SKM-1 treated with dmso at 0.1 percent for 144 hours (cell line): ENCODE measurements around the gene POC1A.
A peak's percentile ranks its signal among the peaks of the same experiment; 100 is the strongest.
"Not testable (repeated sequence)": the region's sequence is repeated elsewhere in the genome, so short reads cannot be mapped to it uniquely, and the experiment has no call there.

ENCODE experiments used
- DNase-seq: peaks from one replicate; lab custom pipeline; 2025; ENCODE audit not compliant: unreplicated experiment; lab: John Stamatoyannopoulos, UW

Gene POC1A

GRCh38 chr3:52053307-52054304 lies 100.6 kb downstream of the POC1A start:
- DNase-seq = no peak

GRCh38 chr3:52052831-52053306 lies 101.4 kb downstream of the POC1A start:
- DNase-seq = peak; percentile 78

- no peak for DNase-seq
These were observed 102.8 kb downstream of the POC1A start for GRCh38 chr3:52051444-52051843.

GRCh38 chr3:52050571-52050970 lies 103.7 kb downstream of the POC1A start:
- DNase-seq = no peak

- DNase-seq = no peak
These were observed 104.7 kb downstream of the POC1A start for GRCh38 chr3:52049503-52049902.

GRCh38 chr3:52047295-52047960 lies 106.8 kb downstream of the POC1A start:
- no peak for DNase-seq

- no peak for DNase-seq
These were observed 107.4 kb downstream of the POC1A start for GRCh38 chr3:52046902-52047239.

- DNase-seq = no peak
These were observed 107.9 kb downstream of the POC1A start for GRCh38 chr3:52046186-52046901.

GRCh38 chr3:52044869-52045619 lies 109.2 kb downstream of the POC1A start:
- no peak for DNase-seq

GRCh38 chr3:52043750-52044149 lies 110.5 kb downstream of the POC1A start:
- DNase-seq = no peak

- not testable (repeated sequence) for DNase-seq
These were observed 111.2 kb downstream of the POC1A start for GRCh38 chr3:52043039-52043438.

GRCh38 chr3:52041118-52041731 lies 113.0 kb downstream of the POC1A start:
- DNase-seq = no peak

- no peak for DNase-seq
These were observed 113.6 kb downstream of the POC1A start for GRCh38 chr3:52040600-52040999.

- DNase-seq = no peak
These were observed 114.4 kb downstream of the POC1A start for GRCh38 chr3:52039846-52040245.

- no peak for DNase-seq
These were observed 114.8 kb downstream of the POC1A start for GRCh38 chr3:52039426-52039825.

- DNase-seq = no peak
These were observed 116.0 kb downstream of the POC1A start for GRCh38 chr3:52038227-52038626.

- no peak for DNase-seq
These were observed 116.9 kb downstream of the POC1A start for GRCh38 chr3:52037291-52037690.

- no peak for DNase-seq
These were observed 117.4 kb downstream of the POC1A start for GRCh38 chr3:52036829-52037228.

- no peak for DNase-seq
These were observed 118.0 kb downstream of the POC1A start for GRCh38 chr3:52036222-52036694.

- DNase-seq = no peak
These were observed 119.6 kb downstream of the POC1A start for GRCh38 chr3:52034651-52035050.
